H1 (cell line): ENCODE measurements around the gene SSTR4. TPM values are rescaled to one million over a fixed set of nuclear protein-coding genes. Genes with fewer than 3 reads are reported as not detected.

Source experiments
- CTCF ChIA-PET: fragments of 300-600 bp; sonication (Branson Sonifier 250); formaldehyde crosslinking; loops from one replicate; lab custom pipeline; 2021; ENCODE audit not compliant: partially characterized antibody; lab: Charles Lee
- POLR2A ChIA-PET: fragments of 300-600 bp; sonication (Branson Sonifier 250); formaldehyde crosslinking; loops from one replicate; lab custom pipeline; 2021; ENCODE audit warnings: inconsistent platforms; ENCODE audit not compliant: partially characterized antibody; lab: Charles Lee
- DNase-seq, 2 experiments: peaks; one replicate each; pipeline versions ENCODE4 v3.0.0 to v3.0.0-alpha.2; 2010 to 2022; ENCODE audit warnings: low spot score in 2 of 2, low read depth in 1 of 2, mixed read lengths in 1 of 2
- FAIRE-seq: peaks from 2 replicates; lab custom pipeline; 2011; peaks lifted over from hg19 to GRCh38; lab: Jason Lieb, UNC
- H2AFZ ChIP-seq: 2 replicates; pipeline ENCODE4 v1.8.1; 2012; ENCODE audit warnings: low read length, inconsistent platforms
- H2AK5ac ChIP-seq: 2 replicates; pipeline ENCODE4 v1.6.1; 2013; ENCODE audit warnings: low read depth, low read length
- H2BK120ac ChIP-seq: replicated peaks from 2 replicates; pipeline ENCODE3; 2013; ENCODE audit warnings: low read depth, low read length, inconsistent platforms
- H2BK12ac ChIP-seq: 2 replicates; pipeline ENCODE4 v1.6.1; 2013; ENCODE audit warnings: low read depth, low read length
- H2BK15ac ChIP-seq: 2 replicates; pipeline ENCODE4 v1.6.1; 2013; ENCODE audit warnings: low read length
- H2BK20ac ChIP-seq: 2 replicates; pipeline ENCODE4 v1.6.1; 2013; ENCODE audit warnings: low read length
- H2BK5ac ChIP-seq: 2 replicates; pipeline ENCODE4 v1.6.1; 2013; ENCODE audit warnings: low read depth, low read length
- H3K14ac ChIP-seq: 2 replicates; pipeline ENCODE4 v1.6.1; 2013; ENCODE audit warnings: inconsistent platforms; ENCODE audit not compliant: insufficient read length
- H3K18ac ChIP-seq: 2 replicates; pipeline ENCODE4 v1.6.1; 2013; ENCODE audit warnings: low read length; ENCODE audit errors: extremely low read depth
- H3K23ac ChIP-seq: 2 replicates; pipeline ENCODE4 v1.6.1; 2013; ENCODE audit warnings: inconsistent platforms; ENCODE audit not compliant: insufficient read length
- H3K23me2 ChIP-seq: 2 replicates; pipeline ENCODE4 v1.6.1; 2013; ENCODE audit warnings: low read depth, low read length
- H3K27ac ChIP-seq: 2 replicates; pipeline ENCODE4 v1.6.1; 2011; ENCODE audit warnings: low read depth, low read length, inconsistent platforms
- H3K27me3 ChIP-seq, 4 experiments: replicated peaks in 1 of 4; 1 replicate in 1 of 4; 2 replicates in 3 of 4; pipeline versions ENCODE4 v1.6.1 to v1.8.1; 2011 to 2013; ENCODE audit warnings: low read length in 3 of 4, mild to moderate bottlenecking in 3 of 4, inconsistent platforms in 2 of 4, mixed read lengths in 2 of 4, moderate library complexity in 1 of 4; ENCODE audit not compliant: control insufficient read depth in 3 of 4, insufficient read depth in 3 of 4; ENCODE audit errors: extremely low read depth in 1 of 4
- H3K36me3 ChIP-seq, 4 experiments: 2 replicates each; pipeline versions ENCODE4 v1.6.1 to v1.8.1; 2011 to 2013; ENCODE audit warnings: mild to moderate bottlenecking in 4 of 4, low read length in 3 of 4, moderate library complexity in 2 of 4, control low read depth in 1 of 4, inconsistent platforms in 1 of 4; ENCODE audit not compliant: insufficient read depth in 4 of 4, control insufficient read depth in 2 of 4
- H3K4ac ChIP-seq: replicated peaks from 2 replicates; pipeline ENCODE3; 2013; ENCODE audit warnings: low read length, low read depth, mixed read lengths, inconsistent platforms; ENCODE audit not compliant: insufficient read length
- H3K4me1 ChIP-seq, 4 experiments: replicated peaks in 1 of 4; 1 replicate in 1 of 4; 2 replicates in 3 of 4; pipeline versions ENCODE4 v1.6.1 to v1.8.1; 2011 to 2013; ENCODE audit warnings: low read length in 3 of 4, inconsistent platforms in 2 of 4, mixed read lengths in 1 of 4; ENCODE audit not compliant: insufficient read depth in 4 of 4, control insufficient read depth in 3 of 4
- H3K4me2 ChIP-seq, 2 experiments: 2 replicates each; pipeline versions ENCODE4 v1.6.1 to v1.8.1; 2011 to 2013; ENCODE audit warnings: low read depth in 2 of 2, low read length in 2 of 2, control low read depth in 1 of 2, inconsistent platforms in 1 of 2, mild to moderate bottlenecking in 1 of 2; ENCODE audit not compliant: insufficient read depth in 1 of 2
- H3K4me3 ChIP-seq, 4 experiments: fragments of 200-600, 300-600 bp in 1 of 4; sonication (generic), shearing (Covaris generic), sonication (Bioruptor Twin) in 1 of 4; 2 replicates each; pipeline versions ENCODE4 v1.5.1 to v1.8.1; 2011 to 2016; ENCODE audit warnings: low read length in 4 of 4, low read depth in 3 of 4, control low read depth in 2 of 4, inconsistent platforms in 2 of 4, mild to moderate bottlenecking in 2 of 4, mixed read lengths in 1 of 4, moderate library complexity in 1 of 4; ENCODE audit not compliant: insufficient read depth in 2 of 4; ENCODE audit errors: extremely low read depth in 1 of 4
- H3K56ac ChIP-seq: replicated peaks from 2 replicates; pipeline ENCODE3; 2013; ENCODE audit warnings: low read depth, mild to moderate bottlenecking, mixed read lengths, low read length, inconsistent platforms; ENCODE audit not compliant: insufficient read length
- H3K79me1 ChIP-seq: 2 replicates; pipeline ENCODE4 v1.6.1; 2013; ENCODE audit warnings: low read depth, low read length, control low read depth
- H3K79me2 ChIP-seq, 2 experiments: 2 replicates each; pipeline versions ENCODE4 v1.6.1 to v1.8.1; 2012 to 2013; ENCODE audit warnings: low read length in 2 of 2, mild to moderate bottlenecking in 2 of 2, inconsistent platforms in 1 of 2; ENCODE audit not compliant: insufficient read depth in 2 of 2, control insufficient read depth in 1 of 2
- H3K9ac ChIP-seq, 4 experiments: replicated peaks in 1 of 4; 1 replicate in 1 of 4; 2 replicates in 3 of 4; pipeline versions ENCODE4 v1.6.1 to v1.8.1; 2011 to 2013; ENCODE audit warnings: low read depth in 3 of 4, low read length in 3 of 4, control low read depth in 2 of 4, mild to moderate bottlenecking in 2 of 4, moderate library complexity in 2 of 4, inconsistent platforms in 1 of 4; ENCODE audit errors: extremely low read depth in 1 of 4
- H3K9me3 ChIP-seq, 2 experiments: 2 replicates each; pipeline versions ENCODE4 v1.6.1 to v1.8.1; 2012 to 2013; ENCODE audit warnings: mild to moderate bottlenecking in 2 of 2, moderate library complexity in 2 of 2, control low read depth in 1 of 2, inconsistent platforms in 1 of 2, low read depth in 1 of 2, low read length in 1 of 2, mixed read lengths in 1 of 2; ENCODE audit not compliant: insufficient read depth in 2 of 2
- H4K20me1 ChIP-seq, 2 experiments: replicated peaks in 1 of 2; 2 replicates each; pipeline versions ENCODE3 to v1.8.1; 2011 to 2013; ENCODE audit warnings: inconsistent platforms in 2 of 2, low read length in 2 of 2, mild to moderate bottlenecking in 1 of 2; ENCODE audit not compliant: insufficient read depth in 2 of 2, control insufficient read depth in 1 of 2
- H4K5ac ChIP-seq: 2 replicates; pipeline ENCODE4 v1.6.1; 2013; ENCODE audit warnings: low read length, low read depth, mixed read lengths, inconsistent platforms; ENCODE audit not compliant: insufficient read length
- H4K8ac ChIP-seq: 2 replicates; pipeline ENCODE4 v1.8.0; 2013; ENCODE audit warnings: mild to moderate bottlenecking, moderate library complexity, low read length, inconsistent platforms; ENCODE audit not compliant: insufficient read depth; ENCODE audit errors: extremely low read depth
- H4K91ac ChIP-seq: replicated peaks from 2 replicates; pipeline ENCODE3; 2013; ENCODE audit warnings: low read length, mixed read lengths, inconsistent platforms; ENCODE audit not compliant: insufficient read length
- CREB1 ChIP-seq: IDR thresholded peaks from 2 replicates; pipeline ENCODE4 v1.6.1; 2012; ENCODE audit warnings: inconsistent platforms
- HDAC6 ChIP-seq: IDR thresholded peaks from one replicate; pipeline ENCODE4 v1.7.1; 2012; ENCODE audit warnings: low read depth, mild to moderate bottlenecking, inconsistent platforms, low read length, moderate library complexity
- RAD21 ChIP-seq, 2 experiments: IDR thresholded peaks in 1 of 2; conservative IDR thresholded peaks in 1 of 2; 2 replicates each; pipeline ENCODE4 v1.6.1; 2011; ENCODE audit warnings: low read depth in 2 of 2, low read length in 2 of 2, improper control_type of control experiment in 1 of 2, inconsistent platforms in 1 of 2, mild to moderate bottlenecking in 1 of 2, moderate library complexity in 1 of 2
- TBP ChIP-seq: IDR thresholded peaks from 2 replicates; pipeline ENCODE4 v1.6.1; 2011; ENCODE audit warnings: low read depth, low read length, improper control_type of control experiment
- WGBS, 2 experiments: shearing (Covaris generic) in 1 of 2; methylation state at CpG; one replicate each; pipeline versions ENCODE4 v1.1.6 to v1.1.7; 2013 to 2015; ENCODE audit warnings: low lambda C conversion rate in 2 of 2, mixed read lengths in 2 of 2, inconsistent platforms in 1 of 2, low coverage in 1 of 2, missing lambda C conversion rate in 1 of 2; ENCODE audit not compliant: insufficient replicate concordance in 2 of 2, insufficient coverage in 1 of 2, insufficient read length in 1 of 2; ENCODE audit errors: extremely low coverage in 1 of 2, missing lambda C conversion rate in 1 of 2; 5-methylcytosine and 5-hydroxymethylcytosine counted together
- polyA plus RNA-seq, 7 experiments: library from polyadenylated mRNA; depleted of rRNA in 3 of 7; stranded (reverse) in 5 of 7; unstranded in 2 of 7; fragments of >200 nt in 5 of 7; fragments of 200-250 nt in 2 of 7; gene quantifications; 1 replicate in 5 of 7; 2 replicates in 1 of 7; 4 replicates in 1 of 7; pipeline versions ENCODE4 v1.2.1 to v1.2.3, GENCODE V29; 2011 to 2013; ENCODE audit warnings: missing spikeins in 2 of 7, mixed read lengths in 2 of 7
- total RNA-seq: library from RNA; stranded (reverse); fragmentation: NEBNext Ultra II Directional; extraction: Animal tissue kit (Norgen Biotek cat#: 25700); gene quantifications from 2 replicates; pipeline ENCODE4 v1.2.1, GENCODE V29; 2021
- TF ChIP-seq, protein P1 (sequence below), 3 experiments: IDR thresholded peaks; 1 replicate in 2 of 3; 2 replicates in 1 of 3; pipeline versions ENCODE4 v1.5.1 to v1.6.1; 2011; ENCODE audit warnings: low read length in 3 of 3, mild to moderate bottlenecking in 3 of 3, inconsistent platforms in 2 of 3, low read depth in 1 of 3, moderate library complexity in 1 of 3; ENCODE audit not compliant: insufficient read depth in 1 of 3; ENCODE audit errors: control extremely low read depth in 1 of 3

SSTR4 gene
- total and polyA plus RNA-seq, 2 of the 8 experiments (the other 6 are each of a cell fraction or from before 2014, with no cell fraction given) = 0.05 TPM; not detected in 1

DNA sequence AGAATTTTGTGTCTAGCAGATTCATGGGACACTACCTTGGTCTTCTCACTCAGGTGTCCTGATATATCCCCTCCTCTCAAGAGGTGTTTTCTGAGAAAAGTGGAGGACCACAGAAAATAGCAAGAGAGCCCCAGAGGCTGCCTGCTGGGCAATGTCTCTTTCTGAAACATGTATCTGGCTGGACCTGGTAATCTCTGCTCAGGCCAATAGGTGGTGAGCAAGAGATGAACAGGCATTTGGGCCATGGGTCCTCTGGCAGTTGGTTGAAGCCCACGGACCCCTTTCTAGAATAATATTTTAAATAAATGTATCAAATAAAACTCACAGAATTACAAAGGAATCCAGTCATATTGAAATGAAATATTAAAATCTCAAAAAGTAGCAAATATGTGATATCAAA is 23.1 kb downstream of the SSTR4 start:
- Histone ChIP-seq H2BK12ac (no peak overlapping the region), H2BK5ac (no peak overlapping the region), H3K79me1 (no peaks in the 10 kb centered on the region), H3K27ac (no peak overlapping the region), H4K5ac (no peak overlapping the region), H3K27me3 (no peaks in the 10 kb centered on the region), H4K8ac (no peak overlapping the region), H3K9me3 (peaks cover 0 to 5% of the 10 kb centered on the region in 2 experiments; a peak in 1 of 4 replicates), H3K4me1 (peaks cover 0 to 9% (median 4%) of the 10 kb centered on the region in 4 experiments; a peak in 5 of 7 replicates), H3K4me2 (no peak overlapping the region), H2AK5ac (no peak overlapping the region), H3K56ac (no peak overlapping the region), H3K79me2 (no peaks in the 10 kb centered on the region), H3K4ac (no peak overlapping the region), H3K9ac (no peak overlapping the region), H2BK120ac (no peak overlapping the region), H3K4me3 (no peak overlapping the region), H3K23me2 (no peaks in the 10 kb centered on the region), H2AFZ (no peak overlapping the region), H3K23ac (no peak overlapping the region), H2BK15ac (no peak overlapping the region), H4K91ac (no peak overlapping the region), H3K36me3 (no peaks in the 10 kb centered on the region), H3K18ac (no peak overlapping the region), H3K14ac (no peak overlapping the region), H2BK20ac (no peak overlapping the region), H4K20me1 (no peaks in the 10 kb centered on the region)
- DNase-seq = no peak
- POLR2A ChIA-PET = no interaction called here
- TF ChIP-seq, protein P1, sequence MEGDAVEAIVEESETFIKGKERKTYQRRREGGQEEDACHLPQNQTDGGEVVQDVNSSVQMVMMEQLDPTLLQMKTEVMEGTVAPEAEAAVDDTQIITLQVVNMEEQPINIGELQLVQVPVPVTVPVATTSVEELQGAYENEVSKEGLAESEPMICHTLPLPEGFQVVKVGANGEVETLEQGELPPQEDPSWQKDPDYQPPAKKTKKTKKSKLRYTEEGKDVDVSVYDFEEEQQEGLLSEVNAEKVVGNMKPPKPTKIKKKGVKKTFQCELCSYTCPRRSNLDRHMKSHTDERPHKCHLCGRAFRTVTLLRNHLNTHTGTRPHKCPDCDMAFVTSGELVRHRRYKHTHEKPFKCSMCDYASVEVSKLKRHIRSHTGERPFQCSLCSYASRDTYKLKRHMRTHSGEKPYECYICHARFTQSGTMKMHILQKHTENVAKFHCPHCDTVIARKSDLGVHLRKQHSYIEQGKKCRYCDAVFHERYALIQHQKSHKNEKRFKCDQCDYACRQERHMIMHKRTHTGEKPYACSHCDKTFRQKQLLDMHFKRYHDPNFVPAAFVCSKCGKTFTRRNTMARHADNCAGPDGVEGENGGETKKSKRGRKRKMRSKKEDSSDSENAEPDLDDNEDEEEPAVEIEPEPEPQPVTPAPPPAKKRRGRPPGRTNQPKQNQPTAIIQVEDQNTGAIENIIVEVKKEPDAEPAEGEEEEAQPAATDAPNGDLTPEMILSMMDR (IDR thresholded peaks at IDR 0.05; ENCODE audit: control extremely low read depth in 1 of 3, insufficient read depth in 1 of 3, low read depth in 1 of 3, low read length in 3 of 3) = peak in 2 of 3 experiments; percentile 9 to 15; a peak in 3 of 4 replicates
- TF ChIP-seq HDAC6 (no peak), TBP (no peak), CREB1 (no peak), RAD21 (IDR thresholded peaks at IDR 0.05 in 1 of 2, conservative IDR thresholded peaks at IDR 0.05 in 1 of 2; ENCODE audit: low read depth in 2 of 2, low read length in 2 of 2) (peak in 1 of 2 experiments; percentile 41; a peak in 2 of 4 replicates)
- WGBS, 2 experiments = 75% methylated on average over 1 of the region's 1 CpG; no CpG with 5 or more reads in 1 of the 2 experiments
- no peak for FAIRE-seq
- CTCF ChIA-PET = interaction anchor here (1.0 to 1.3 kb wide), 3 partner anchors 142 to 282 kb away, joined by 3 to 4 read pairs (median 3); no protein-coding TSS in a partner anchor
